Chondrocyte (in vitro differentiated cells): ENCODE measurements around the gene INTS6. TPM values are rescaled to one million over a fixed set of nuclear protein-coding genes. Genes with fewer than 3 reads are reported as not detected.
A peak's percentile ranks its signal among the peaks of the same experiment; 100 is the strongest.

ENCODE experiments used
- DNase-seq: peaks from one replicate; pipeline ENCODE4 v3.0.0; 2021; ENCODE audit warnings: mixed read lengths, low spot score
- H3K27ac Mint-ChIP-seq: one replicate; pipeline ENCODE4 v1.8.0; 2021; ENCODE audit warnings: mild to moderate bottlenecking, moderate library complexity, mixed read lengths; ENCODE audit not compliant: unreplicated experiment
- H3K27me3 Mint-ChIP-seq: 2 replicates; pipeline ENCODE4 v1.8.0; 2021; ENCODE audit warnings: low read depth, mixed read lengths
- H3K36me3 Mint-ChIP-seq: 2 replicates; pipeline ENCODE4 v1.8.0; 2021; ENCODE audit warnings: low read depth, mixed read lengths
- H3K4me1 Mint-ChIP-seq: 2 replicates; pipeline ENCODE4 v1.8.0; 2021; ENCODE audit warnings: low read depth, mild to moderate bottlenecking, mixed read lengths
- H3K4me3 Mint-ChIP-seq: one replicate; pipeline ENCODE4 v1.8.0; 2021; ENCODE audit warnings: mild to moderate bottlenecking, moderate library complexity, mixed read lengths; ENCODE audit not compliant: unreplicated experiment
- H3K9me3 Mint-ChIP-seq: 2 replicates; pipeline ENCODE4 v1.8.0; 2021; ENCODE audit warnings: low read depth, mixed read lengths
- total RNA-seq: library from RNA; stranded (reverse); gene quantifications from 3 replicates; pipeline ENCODE4 v1.2.1, GENCODE V29; 2021
- TF ChIP-seq, protein P1 (sequence below): fragments of 200-600 bp; sonication (generic); IDR thresholded peaks from 2 replicates; pipeline ENCODE4 v1.5.0; 2021; ENCODE audit warnings: antibody characterized with exemption, mild to moderate bottlenecking, moderate library complexity

Gene INTS6
- total RNA-seq, 1 donor from 2014 or later, result 25.6 TPM

DNA sequence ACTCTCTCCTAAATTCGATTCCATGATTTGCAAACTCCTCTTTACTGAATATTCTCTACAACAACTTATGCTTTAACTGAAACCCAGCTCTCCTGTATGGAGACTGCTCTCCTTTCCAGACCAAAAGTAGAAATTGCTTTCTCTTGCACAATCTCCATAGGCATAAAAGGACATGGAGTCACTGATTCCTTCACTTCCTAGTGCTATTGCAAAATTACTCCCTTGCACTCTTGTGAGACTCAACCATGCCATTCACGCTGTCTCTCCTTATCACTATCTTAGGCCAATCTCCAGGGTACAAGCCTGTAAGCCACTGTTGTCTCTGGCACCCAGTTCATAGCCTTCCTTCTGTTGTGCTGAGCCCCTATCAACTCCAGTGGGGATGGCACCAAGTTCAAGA lies 82.7 kb downstream of the INTS6 start:
- no peaks in the 10 kb centered on the region for H3K9me3 Mint-ChIP-seq
- TF ChIP-seq, protein P1, sequence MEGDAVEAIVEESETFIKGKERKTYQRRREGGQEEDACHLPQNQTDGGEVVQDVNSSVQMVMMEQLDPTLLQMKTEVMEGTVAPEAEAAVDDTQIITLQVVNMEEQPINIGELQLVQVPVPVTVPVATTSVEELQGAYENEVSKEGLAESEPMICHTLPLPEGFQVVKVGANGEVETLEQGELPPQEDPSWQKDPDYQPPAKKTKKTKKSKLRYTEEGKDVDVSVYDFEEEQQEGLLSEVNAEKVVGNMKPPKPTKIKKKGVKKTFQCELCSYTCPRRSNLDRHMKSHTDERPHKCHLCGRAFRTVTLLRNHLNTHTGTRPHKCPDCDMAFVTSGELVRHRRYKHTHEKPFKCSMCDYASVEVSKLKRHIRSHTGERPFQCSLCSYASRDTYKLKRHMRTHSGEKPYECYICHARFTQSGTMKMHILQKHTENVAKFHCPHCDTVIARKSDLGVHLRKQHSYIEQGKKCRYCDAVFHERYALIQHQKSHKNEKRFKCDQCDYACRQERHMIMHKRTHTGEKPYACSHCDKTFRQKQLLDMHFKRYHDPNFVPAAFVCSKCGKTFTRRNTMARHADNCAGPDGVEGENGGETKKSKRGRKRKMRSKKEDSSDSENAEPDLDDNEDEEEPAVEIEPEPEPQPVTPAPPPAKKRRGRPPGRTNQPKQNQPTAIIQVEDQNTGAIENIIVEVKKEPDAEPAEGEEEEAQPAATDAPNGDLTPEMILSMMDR, result no peak
- H3K4me3 Mint-ChIP-seq, result no peak overlapping the region
- peaks cover 3% of the 10 kb centered on the region for H3K4me1 Mint-ChIP-seq
- DNase-seq, result no peak
- H3K27me3 Mint-ChIP-seq, result no peaks in the 10 kb centered on the region
- peaks cover 23% of the 10 kb centered on the region for H3K36me3 Mint-ChIP-seq
- peak overlapping the region; percentile 43 for H3K27ac Mint-ChIP-seq

DNA sequence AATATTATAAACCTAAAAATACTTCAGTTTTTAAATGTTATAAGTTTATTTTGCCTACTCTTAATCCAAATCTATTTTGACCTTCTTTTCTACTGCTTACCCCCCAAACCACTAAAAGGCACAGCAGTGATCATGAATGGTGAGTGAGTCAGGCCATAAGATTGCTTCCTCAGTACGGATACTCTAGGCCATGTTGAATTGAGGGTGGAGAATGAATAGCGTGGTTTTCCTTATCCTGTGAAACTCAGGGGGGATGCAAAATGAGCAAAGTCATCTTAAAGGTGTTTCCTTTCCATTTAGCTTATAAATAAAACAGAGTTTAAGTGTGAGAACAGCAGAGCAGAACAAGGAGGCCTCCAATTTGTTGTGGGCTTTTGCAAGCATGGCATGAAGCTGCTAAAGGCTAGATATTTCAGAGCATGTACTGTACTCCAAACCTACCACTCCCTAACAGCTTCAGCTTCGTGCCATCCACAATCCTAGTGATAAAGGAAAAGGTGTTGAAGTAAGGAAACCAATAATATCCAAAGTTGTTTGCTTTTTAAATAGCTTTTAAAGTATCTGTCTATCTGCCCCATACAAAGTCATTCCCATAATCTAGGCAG lies 88.3 kb downstream of the INTS6 start:
- Mint-ChIP-seq H3K4me3 (no peak overlapping the region), H3K4me1 (peaks cover 8% of the 10 kb centered on the region), H3K36me3 (peaks cover 34% of the 10 kb centered on the region), H3K9me3 (no peaks in the 10 kb centered on the region), H3K27ac (no peak overlapping the region), H3K27me3 (no peaks in the 10 kb centered on the region)
- DNase-seq, result no peak
- TF ChIP-seq, protein P1, result no peak

DNA sequence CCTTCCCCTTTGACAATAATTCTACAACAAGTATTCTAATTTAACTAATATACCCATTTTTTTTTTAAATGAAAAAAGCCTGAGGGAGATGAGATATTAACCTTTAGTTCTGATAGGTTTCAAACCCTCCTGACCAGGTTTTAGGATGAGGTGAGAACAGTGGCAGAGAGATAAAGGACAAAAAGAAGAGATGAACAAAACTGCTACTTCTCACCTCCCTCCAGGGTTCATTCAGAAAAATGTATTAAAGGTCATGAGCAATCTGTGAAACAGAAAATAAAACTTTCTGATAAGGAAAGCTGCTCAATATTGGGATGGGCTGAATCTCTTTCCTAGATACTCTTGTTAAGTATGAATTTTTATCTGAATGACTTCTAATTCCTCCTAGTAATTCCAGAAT lies 89.2 kb downstream of the INTS6 start:
- Mint-ChIP-seq H3K27ac (no peak overlapping the region), H3K9me3 (no peaks in the 10 kb centered on the region), H3K4me3 (no peak overlapping the region), H3K36me3 (peaks cover 28% of the 10 kb centered on the region), H3K27me3 (no peaks in the 10 kb centered on the region), H3K4me1 (peaks cover 8% of the 10 kb centered on the region)
- DNase-seq, result no peak
- TF ChIP-seq, protein P1, result no peak

DNA sequence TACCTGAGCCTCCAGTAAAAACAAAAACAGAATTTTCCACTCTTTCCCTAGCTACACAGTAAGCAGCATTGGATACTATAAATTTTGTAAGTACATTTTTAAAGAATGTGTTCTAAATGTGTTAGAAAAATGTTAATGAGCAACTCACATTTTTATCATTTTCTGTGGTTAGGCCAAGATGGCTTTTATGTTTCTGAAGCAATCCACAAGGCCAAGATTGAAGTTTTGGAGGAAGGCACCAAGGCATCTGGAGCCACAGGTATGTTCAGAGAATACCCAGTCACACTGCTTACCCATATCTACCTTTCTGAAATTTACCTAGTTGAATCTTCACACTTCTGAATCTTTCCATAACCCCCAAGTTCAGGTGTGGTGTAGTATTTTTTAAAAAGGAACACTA lies 91.7 kb downstream of the INTS6 start:
- H3K9me3 Mint-ChIP-seq, result no peaks in the 10 kb centered on the region
- H3K4me3 Mint-ChIP-seq, result no peak overlapping the region
- H3K36me3 Mint-ChIP-seq, result peaks cover 22% of the 10 kb centered on the region
- H3K27me3 Mint-ChIP-seq, result no peaks in the 10 kb centered on the region
- TF ChIP-seq, protein P1, result no peak
- H3K4me1 Mint-ChIP-seq, result peaks cover 8% of the 10 kb centered on the region
- no peak for DNase-seq
- H3K27ac Mint-ChIP-seq, result no peak overlapping the region

DNA sequence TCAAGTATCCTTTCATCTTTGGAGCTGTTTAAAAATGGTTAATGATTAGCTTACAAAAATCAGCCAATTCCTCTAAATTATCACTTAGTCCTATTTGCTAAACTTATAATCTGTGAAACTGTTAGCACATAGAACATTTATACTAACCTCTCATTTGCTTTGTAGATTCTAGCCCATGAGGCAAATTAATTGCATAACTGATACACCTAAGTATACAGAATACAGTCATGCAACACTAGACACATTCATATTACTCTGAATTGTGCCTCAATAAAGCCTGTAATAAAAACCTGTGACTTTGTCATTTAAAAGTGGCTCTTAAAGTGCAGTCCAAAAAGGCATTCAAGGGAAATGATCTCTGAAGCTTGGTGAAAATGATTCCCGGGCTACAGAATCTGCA lies 92.3 kb downstream of the INTS6 start:
- Mint-ChIP-seq H3K27ac (no peak overlapping the region), H3K4me3 (no peak overlapping the region), H3K4me1 (peaks cover 8% of the 10 kb centered on the region), H3K27me3 (no peaks in the 10 kb centered on the region), H3K9me3 (no peaks in the 10 kb centered on the region), H3K36me3 (peaks cover 21% of the 10 kb centered on the region)
- TF ChIP-seq, protein P1, result no peak
- DNase-seq, result no peak
